GM12875 (cell line): ENCODE measurements around the gene ALG1L2.
"Not testable (repeated sequence)": the region's sequence is repeated elsewhere in the genome, so short reads cannot be mapped to it uniquely, and the experiment has no call there.

Source experiments
- H3K4me3 ChIP-seq: one replicate; pipeline ENCODE4 v1.5.1; 2011; ENCODE audit warnings: low read depth, low read length, control low read depth
- TF ChIP-seq, protein P1 (sequence below): IDR thresholded peaks from 2 replicates; pipeline ENCODE4 v1.5.1; 2011; ENCODE audit warnings: low read depth, mild to moderate bottlenecking, control low read depth, inconsistent platforms, low read length, moderate library complexity, borderline replicate concordance; ENCODE audit not compliant: insufficient read depth

The ALG1L2 gene

DNA sequence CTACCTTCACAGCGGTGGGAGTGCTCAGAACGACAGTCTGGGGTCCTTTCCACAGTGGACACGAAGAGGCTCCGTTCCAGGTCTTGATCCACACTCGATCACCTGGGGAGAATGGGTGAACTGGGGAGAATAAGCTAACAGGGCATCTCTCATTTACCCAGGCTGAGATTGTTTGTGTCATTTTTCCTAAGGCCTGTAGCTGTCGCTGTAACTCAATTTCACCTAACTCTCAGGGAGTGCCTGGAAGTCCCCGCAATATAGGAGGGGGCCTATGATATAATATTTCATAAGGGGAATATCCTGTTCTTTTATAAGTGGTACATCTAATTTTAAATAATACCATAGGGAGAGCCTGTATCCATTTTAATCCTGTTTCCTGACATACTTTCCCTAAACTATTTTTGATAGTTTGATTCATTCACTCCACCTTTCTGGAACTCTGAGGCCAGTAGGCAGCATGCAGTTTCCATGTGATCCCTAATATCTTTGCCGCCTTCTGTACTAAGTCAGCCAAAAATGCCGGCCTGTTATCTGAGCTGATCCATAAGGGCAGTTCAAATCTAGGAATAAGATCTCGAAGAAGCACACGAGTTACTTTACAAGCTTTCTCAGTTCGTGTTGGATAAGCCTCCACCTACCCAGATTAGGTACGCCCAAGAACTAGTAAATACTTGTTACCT is 62.2 kb downstream of the ALG1L2 start:
- H3K4me3 ChIP-seq = not testable (repeated sequence)
- TF ChIP-seq, protein P1, sequence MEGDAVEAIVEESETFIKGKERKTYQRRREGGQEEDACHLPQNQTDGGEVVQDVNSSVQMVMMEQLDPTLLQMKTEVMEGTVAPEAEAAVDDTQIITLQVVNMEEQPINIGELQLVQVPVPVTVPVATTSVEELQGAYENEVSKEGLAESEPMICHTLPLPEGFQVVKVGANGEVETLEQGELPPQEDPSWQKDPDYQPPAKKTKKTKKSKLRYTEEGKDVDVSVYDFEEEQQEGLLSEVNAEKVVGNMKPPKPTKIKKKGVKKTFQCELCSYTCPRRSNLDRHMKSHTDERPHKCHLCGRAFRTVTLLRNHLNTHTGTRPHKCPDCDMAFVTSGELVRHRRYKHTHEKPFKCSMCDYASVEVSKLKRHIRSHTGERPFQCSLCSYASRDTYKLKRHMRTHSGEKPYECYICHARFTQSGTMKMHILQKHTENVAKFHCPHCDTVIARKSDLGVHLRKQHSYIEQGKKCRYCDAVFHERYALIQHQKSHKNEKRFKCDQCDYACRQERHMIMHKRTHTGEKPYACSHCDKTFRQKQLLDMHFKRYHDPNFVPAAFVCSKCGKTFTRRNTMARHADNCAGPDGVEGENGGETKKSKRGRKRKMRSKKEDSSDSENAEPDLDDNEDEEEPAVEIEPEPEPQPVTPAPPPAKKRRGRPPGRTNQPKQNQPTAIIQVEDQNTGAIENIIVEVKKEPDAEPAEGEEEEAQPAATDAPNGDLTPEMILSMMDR = 0 out of 2 replicates have a peak, but pooled peaks have one; percentile 5

GRCh38 chr3:130144328-130144650 is 62.7 kb downstream of the ALG1L2 start:
- H3K4me3 ChIP-seq = not testable (repeated sequence)

DNA sequence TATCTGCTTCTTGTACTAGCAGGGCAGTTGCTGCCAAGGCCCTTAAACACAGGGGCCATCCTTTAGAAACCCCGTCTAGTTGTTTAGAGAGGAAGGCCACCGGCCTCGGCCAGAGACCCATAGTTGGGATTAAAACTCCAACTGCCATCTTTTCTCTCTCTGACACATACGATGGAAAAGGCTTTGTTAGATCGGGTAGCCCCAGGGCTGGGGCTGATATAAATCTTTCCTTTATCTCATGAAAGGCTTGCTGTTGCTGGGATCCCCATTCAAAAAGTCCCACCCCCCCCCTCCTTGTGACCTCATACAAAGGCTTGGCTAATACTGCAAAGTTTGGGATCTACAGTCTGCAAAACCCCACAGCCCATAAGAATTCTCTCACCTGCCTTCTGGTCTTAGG is 63.8 kb downstream of the ALG1L2 start:
- not testable (repeated sequence) for H3K4me3 ChIP-seq

DNA sequence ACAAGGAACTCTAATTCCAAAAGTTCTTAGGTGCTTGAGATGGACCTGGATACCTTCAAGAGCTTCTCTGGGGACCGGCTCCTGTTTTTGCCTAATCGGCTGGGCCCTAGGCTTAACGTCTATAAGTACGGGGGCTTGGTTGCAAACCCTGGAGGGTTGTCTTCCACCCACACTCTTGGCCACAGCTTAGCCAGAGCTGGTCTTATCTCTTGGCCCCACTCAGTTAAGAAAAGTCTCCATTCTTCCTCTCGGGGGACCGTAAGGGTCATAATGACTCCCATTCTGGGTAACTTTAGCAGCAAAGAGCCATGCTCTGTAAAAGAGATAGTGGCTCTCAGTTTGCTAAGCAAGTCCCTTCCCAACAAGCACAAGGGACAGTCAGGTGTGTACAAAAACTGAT is 64.8 kb downstream of the ALG1L2 start:
- H3K4me3 ChIP-seq = not testable (repeated sequence)
